Measurements from ENCODE around the gene RBCK1. TPM values are rescaled to one million over a fixed set of nuclear protein-coding genes. Genes with fewer than 3 reads are reported as not detected.
"Not testable (repeated sequence)": the region's sequence is repeated elsewhere in the genome, so short reads cannot be mapped to it uniquely, and the experiment has no call there.

RBCK1 gene
- polyA plus RNA-seq, 1 experiment: 130 TPM

- ChIA-PET CTCF (interaction anchor here (0.8 to 4.7 kb wide), 4 partner anchors 11 to 263 kb away, joined by 3 to 43 read pairs (median 4); no protein-coding TSS in a partner anchor), POLR2A (no interaction called here)
- Histone ChIP-seq H3K4me3 (ENCODE audit: low read depth, low read length) (no peak overlapping the region), H3K36me3 (ENCODE audit: control insufficient read depth, insufficient read depth, low read length) (no peaks in the 10 kb centered on the region; the same call in none of the 2 replicates), H3K27me3 (ENCODE audit: control insufficient read depth, insufficient read depth, low read length) (no peaks in the 10 kb centered on the region)
- DNase-seq (ENCODE audit: low read depth): no peak
- TF ChIP-seq, protein P1, sequence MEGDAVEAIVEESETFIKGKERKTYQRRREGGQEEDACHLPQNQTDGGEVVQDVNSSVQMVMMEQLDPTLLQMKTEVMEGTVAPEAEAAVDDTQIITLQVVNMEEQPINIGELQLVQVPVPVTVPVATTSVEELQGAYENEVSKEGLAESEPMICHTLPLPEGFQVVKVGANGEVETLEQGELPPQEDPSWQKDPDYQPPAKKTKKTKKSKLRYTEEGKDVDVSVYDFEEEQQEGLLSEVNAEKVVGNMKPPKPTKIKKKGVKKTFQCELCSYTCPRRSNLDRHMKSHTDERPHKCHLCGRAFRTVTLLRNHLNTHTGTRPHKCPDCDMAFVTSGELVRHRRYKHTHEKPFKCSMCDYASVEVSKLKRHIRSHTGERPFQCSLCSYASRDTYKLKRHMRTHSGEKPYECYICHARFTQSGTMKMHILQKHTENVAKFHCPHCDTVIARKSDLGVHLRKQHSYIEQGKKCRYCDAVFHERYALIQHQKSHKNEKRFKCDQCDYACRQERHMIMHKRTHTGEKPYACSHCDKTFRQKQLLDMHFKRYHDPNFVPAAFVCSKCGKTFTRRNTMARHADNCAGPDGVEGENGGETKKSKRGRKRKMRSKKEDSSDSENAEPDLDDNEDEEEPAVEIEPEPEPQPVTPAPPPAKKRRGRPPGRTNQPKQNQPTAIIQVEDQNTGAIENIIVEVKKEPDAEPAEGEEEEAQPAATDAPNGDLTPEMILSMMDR (IDR thresholded peaks at IDR 0.05; ENCODE audit: insufficient read depth, low read depth, low read length): no peak
Measured at GRCh38 chr20:475463-476357, 67.6 kb downstream of the RBCK1 start.

DNA sequence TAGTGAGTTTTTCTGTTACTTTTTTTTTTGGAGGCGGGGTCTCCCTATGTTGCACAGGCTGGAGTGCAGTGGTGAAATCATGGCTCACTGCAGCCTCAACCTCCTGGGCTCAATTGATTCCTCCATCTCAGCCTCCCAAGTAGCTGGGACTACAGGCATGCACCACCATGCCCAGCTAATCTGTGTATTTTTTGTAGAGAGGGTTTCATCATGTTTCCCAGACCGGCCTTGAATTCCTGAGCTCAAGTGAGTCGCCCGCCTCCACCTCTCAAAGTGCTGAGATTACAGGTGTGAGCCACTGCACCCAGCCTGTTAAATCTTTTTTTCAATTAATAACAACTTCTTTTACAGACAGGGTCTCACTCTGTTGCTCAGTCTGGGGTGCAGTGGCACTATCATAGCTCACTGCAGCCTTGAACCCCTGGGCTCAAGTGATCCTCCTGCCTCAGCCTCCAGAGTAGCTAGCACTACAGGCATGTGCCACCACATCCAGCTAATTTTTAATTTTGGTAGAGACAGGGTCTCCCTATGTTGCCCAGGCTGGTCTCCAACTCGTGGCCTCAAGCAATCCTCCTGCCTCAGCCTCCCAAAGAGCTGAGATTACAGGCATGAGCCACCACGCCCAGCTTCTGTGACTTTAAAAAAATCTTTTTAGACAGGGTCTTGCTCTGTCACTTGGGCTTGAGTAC lies 68.6 kb downstream of the RBCK1 start:
- H3K4me3 ChIP-seq (ENCODE audit: low read depth, low read length); POLR2A ChIA-PET; DNase-seq (ENCODE audit: low read depth); H3K27me3 ChIP-seq (ENCODE audit: control insufficient read depth, insufficient read depth, low read length); H3K36me3 ChIP-seq (ENCODE audit: control insufficient read depth, insufficient read depth, low read length): not testable (repeated sequence)
- CTCF ChIA-PET: interaction anchor here (0.6 to 4.7 kb wide), 7 partner anchors 10 to 262 kb away, joined by 3 to 43 read pairs (median 3); no protein-coding TSS in a partner anchor

DNA sequence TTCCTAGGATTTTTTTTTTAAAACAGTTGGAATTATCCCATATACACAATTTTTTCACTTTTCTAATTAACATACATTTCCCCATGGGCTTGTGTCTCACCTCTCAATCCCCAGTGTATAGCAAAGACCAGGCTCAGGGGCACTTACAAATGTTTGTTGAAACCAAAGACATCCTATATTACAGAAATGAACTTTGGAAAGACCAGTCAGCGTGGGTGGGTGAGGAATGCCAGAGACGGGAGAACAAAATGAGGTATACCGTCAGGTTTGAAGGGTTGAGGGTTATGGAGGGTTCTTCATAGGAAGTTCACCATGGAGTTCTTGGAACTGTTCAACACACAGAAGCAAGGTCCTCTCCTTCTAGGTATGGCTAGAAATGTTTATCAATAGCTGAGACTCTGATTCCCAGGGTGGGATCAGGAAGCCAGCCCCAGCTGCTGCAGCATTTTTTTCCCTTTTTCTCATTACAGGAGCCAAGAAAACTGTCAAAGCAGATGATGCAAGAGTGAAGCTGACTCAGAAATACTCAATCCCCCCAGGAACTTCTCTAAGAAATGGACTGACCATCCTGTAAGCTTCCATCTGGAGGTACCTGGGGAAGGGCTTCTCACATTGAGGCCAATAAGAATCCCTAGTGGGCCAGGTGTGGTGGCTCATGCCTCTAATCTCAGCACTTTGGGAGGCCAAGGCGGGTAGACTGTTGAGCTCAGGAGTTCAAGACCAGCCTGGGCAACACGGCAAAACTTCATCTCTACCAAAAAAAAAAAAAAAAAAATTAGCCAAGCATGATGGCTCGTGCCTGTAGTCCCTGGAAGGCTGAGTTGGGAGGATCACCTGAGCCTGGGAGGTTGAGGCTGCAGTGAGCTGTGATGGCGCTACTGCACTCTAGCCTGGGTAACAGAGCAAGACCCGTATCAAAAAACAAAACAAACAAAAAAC lies 70.2 kb downstream of the RBCK1 start:
- Histone ChIP-seq H3K36me3 (ENCODE audit: control insufficient read depth, insufficient read depth, low read length) (peaks cover 5% of the 10 kb centered on the region), H3K4me3 (ENCODE audit: low read depth, low read length) (no peak overlapping the region), H3K27me3 (ENCODE audit: control insufficient read depth, insufficient read depth, low read length) (no peaks in the 10 kb centered on the region)
- CTCF ChIA-PET: interaction anchor here (0.7 to 4.7 kb wide), 9 partner anchors 9 to 435 kb away, joined by 3 to 43 read pairs (median 4); partner anchors contain the start of gene TBC1D20
- TF ChIP-seq, protein P1 (IDR thresholded peaks at IDR 0.05; ENCODE audit: insufficient read depth, low read depth, low read length): no peak
- POLR2A ChIA-PET: no interaction called here
- no peak for DNase-seq (ENCODE audit: low read depth)

- CTCF ChIA-PET: interaction anchor here (1.0 to 4.7 kb wide), 8 partner anchors 9 to 124 kb away, joined by 3 to 43 read pairs (median 4); partner anchors contain the start of gene TBC1D20
- TF ChIP-seq, protein P1 (IDR thresholded peaks at IDR 0.05; ENCODE audit: insufficient read depth, low read depth, low read length): peak; percentile 50; the same call in 1 of the 2 replicates
- Histone ChIP-seq H3K4me3 (ENCODE audit: low read depth, low read length) (no peak overlapping the region), H3K27me3 (ENCODE audit: control insufficient read depth, insufficient read depth, low read length) (no peaks in the 10 kb centered on the region), H3K36me3 (ENCODE audit: control insufficient read depth, insufficient read depth, low read length) (peaks cover 8% of the 10 kb centered on the region)
- POLR2A ChIA-PET: no interaction called here
- DNase-seq (ENCODE audit: low read depth): no peak
Measured at GRCh38 chr20:478949-479429, 70.9 kb downstream of the RBCK1 start.

- CTCF ChIA-PET: interaction anchor here (0.9 to 4.7 kb wide), 5 partner anchors 12 to 125 kb away, joined by 3 to 43 read pairs (median 4); no protein-coding TSS in a partner anchor
- TF ChIP-seq, protein P1 (IDR thresholded peaks at IDR 0.05; ENCODE audit: insufficient read depth, low read depth, low read length): no peak
- Histone ChIP-seq H3K27me3 (ENCODE audit: control insufficient read depth, insufficient read depth, low read length) (no peaks in the 10 kb centered on the region), H3K36me3 (ENCODE audit: control insufficient read depth, insufficient read depth, low read length) (peaks cover 9% of the 10 kb centered on the region), H3K4me3 (ENCODE audit: low read depth, low read length) (no peak overlapping the region)
- POLR2A ChIA-PET: no interaction called here
- DNase-seq (ENCODE audit: low read depth): no peak
Measured at GRCh38 chr20:479487-479886, 71.4 kb downstream of the RBCK1 start.

Measured in BJ (cell line).